K562 (cell line): ENCODE data around the gene ZBTB26. TPM values are rescaled to one million over a fixed set of nuclear protein-coding genes. Genes with fewer than 3 reads are reported as not detected.

Experiments
- ARID2 ChIP-seq: fragments of 450-650 bp; IDR thresholded peaks from 2 replicates; pipeline ENCODE4 v1.6.1; 2017; ENCODE audit warnings: antibody characterized with exemption, mild to moderate bottlenecking
- CHD1 ChIP-seq: fragments of 200-600 bp; sonication (generic); IDR thresholded peaks from one replicate; pipeline ENCODE4 v1.6.1; 2012; ENCODE audit warnings: mild to moderate bottlenecking, moderate library complexity, low read length, inconsistent platforms
- CHD4 ChIP-seq: fragments of 200-600 bp; sonication (generic); IDR thresholded peaks from 3 replicates; pipeline ENCODE4 v1.6.1; 2012; ENCODE audit warnings: low read depth, mild to moderate bottlenecking, mixed read lengths, low read length, inconsistent platforms; ENCODE audit not compliant: insufficient read depth, insufficient replicate concordance, poor library complexity, severe bottlenecking
- CREM ChIP-seq: IDR thresholded peaks from 2 replicates; pipeline ENCODE4 v1.6.1; 2014; ENCODE audit warnings: antibody characterized with exemption, low read depth
- FOS ChIP-seq: IDR thresholded peaks from 3 replicates; pipeline ENCODE4 v1.6.1; 2011; ENCODE audit not compliant: insufficient read length; ENCODE audit errors: extremely low read depth
- FOXM1 ChIP-seq, 2 experiments: fragments of 450-650 bp in 1 of 2; sonication (generic) in 1 of 2; formaldehyde crosslinking in 1 of 2; IDR thresholded peaks; 2 replicates each; pipeline versions ENCODE4 v1.6.1 to v1.9.0; 2017 to 2022; ENCODE audit warnings: low read depth in 2 of 2, mild to moderate bottlenecking in 2 of 2, missing genetic modification reagents in 1 of 2, moderate library complexity in 1 of 2
- HNRNPH1 ChIP-seq: fragments of 200-400 bp; formaldehyde crosslinking; optimal IDR thresholded peaks from 2 replicates; pipeline ENCODE3; 2017; ENCODE audit warnings: low read depth, mild to moderate bottlenecking, low read length, moderate library complexity
- L3MBTL2 ChIP-seq: fragments of 450-650 bp; IDR thresholded peaks from 2 replicates; pipeline ENCODE4 v1.6.1; 2016; ENCODE audit warnings: mild to moderate bottlenecking, moderate library complexity
- MAFF ChIP-seq: IDR thresholded peaks from 2 replicates; pipeline ENCODE4 v1.6.1; 2012; ENCODE audit warnings: low read length, improper control_type of control experiment
- MAFG ChIP-seq: fragments of 450-650 bp; conservative IDR thresholded peaks from 2 replicates; pipeline ENCODE4 v1.6.1; 2016; ENCODE audit warnings: missing genetic modification characterization, missing compliant biosample characterization
- MAFK ChIP-seq: IDR thresholded peaks from 2 replicates; pipeline ENCODE4 v1.6.1; 2011; ENCODE audit warnings: low read length, improper control_type of control experiment
- MXI1 ChIP-seq: IDR thresholded peaks from 2 replicates; pipeline ENCODE4 v1.6.1; 2011; ENCODE audit warnings: low read depth, mild to moderate bottlenecking, improper control_type of control experiment, low read length
- RBM17 ChIP-seq: fragments of 200-400 bp; formaldehyde crosslinking; IDR thresholded peaks from 2 replicates; pipeline ENCODE4 v1.6.1; 2017; ENCODE audit warnings: low read depth, mild to moderate bottlenecking, low read length, borderline replicate concordance
- RFX5 ChIP-seq: IDR thresholded peaks from 2 replicates; pipeline ENCODE4 v1.6.1; 2011; ENCODE audit warnings: low read depth, mild to moderate bottlenecking, improper control_type of control experiment, low read length
- SAFB ChIP-seq: fragments of 200-400 bp; formaldehyde crosslinking; IDR thresholded peaks from 2 replicates; pipeline ENCODE4 v1.6.1; 2017; ENCODE audit warnings: low read depth, low read length, borderline replicate concordance
- TRIM24 ChIP-seq, 2 experiments: fragments of 450-650 bp; IDR thresholded peaks; 2 replicates each; pipeline ENCODE4 v1.6.1; 2016
- XRCC4 ChIP-seq: IDR thresholded peaks from one replicate; pipeline ENCODE4 v1.6.1; 2011; ENCODE audit not compliant: insufficient read depth, insufficient read length; ENCODE audit errors: extremely low read depth
- ZNF316 ChIP-seq: fragments of 450-650 bp; IDR thresholded peaks from 2 replicates; pipeline ENCODE4 v1.6.1; 2016
- ZNF75A ChIP-seq: fragments of 450-650 bp; formaldehyde crosslinking; IDR thresholded peaks from 2 replicates; pipeline ENCODE4 v1.4.0; 2020; ENCODE audit warnings: mild to moderate bottlenecking
- polyA plus RNA-seq, 8 experiments: library from polyadenylated mRNA; depleted of rRNA in 4 of 8; stranded (reverse) in 5 of 8; unstranded in 3 of 8; fragments of >200 nt; fragmentation: Nextera tagmentation in 2 of 8; fragmentation: Illumina TruSeq in 1 of 8; extraction: Ambion mirVana in 2 of 8; extraction: Trizol in 1 of 8; gene quantifications; 2 replicates each; pipeline versions ENCODE4 v1.2.1 to v1.2.3, GENCODE V29; 2011 to 2014; ENCODE audit warnings: inconsistent platforms in 1 of 8, missing spikeins in 1 of 8
- total RNA-seq, 7 experiments: library from RNA; depleted of rRNA in 6 of 7; stranded (reverse); fragments of >200 nt in 6 of 7; fragmentation: Illumina TruSeq in 2 of 7; extraction: Trizol in 2 of 7; gene quantifications; 2 replicates each; pipeline versions ENCODE4 v1.2.1 to v1.2.3, GENCODE V29; 2011 to 2021; ENCODE audit warnings: low replicate concordance in 1 of 7
- TF ChIP-seq, protein P1 (sequence below), 2 experiments: fragments of 450-650 bp; conservative IDR thresholded peaks; 2 replicates each; pipeline ENCODE4 v1.6.1; 2017; ENCODE audit warnings: mild to moderate bottlenecking in 2 of 2, moderate library complexity in 2 of 2
- TF ChIP-seq, protein P2 (sequence below): fragments of 250-450 bp; sonication (Bioruptor Pico); IDR thresholded peaks from 2 replicates; pipeline ENCODE4 v1.8.0; 2022; ENCODE audit warnings: inconsistent platforms
- TF ChIP-seq, protein P3 (sequence below), 2 experiments: IDR thresholded peaks; 2 replicates each; pipeline ENCODE4 v1.6.1; 2011; ENCODE audit warnings: borderline replicate concordance in 1 of 2, control low read depth in 1 of 2, low read depth in 1 of 2, low read length in 1 of 2, mild to moderate bottlenecking in 1 of 2, mixed read lengths in 1 of 2, moderate library complexity in 1 of 2; ENCODE audit not compliant: insufficient read depth in 1 of 2, insufficient read length in 1 of 2, poor library complexity in 1 of 2, severe bottlenecking in 1 of 2; ENCODE audit errors: extremely low read depth in 1 of 2
- TF ChIP-seq, protein P4 (sequence below): sonication (generic); formaldehyde crosslinking; IDR thresholded peaks from 2 replicates; pipeline ENCODE4 v1.4.0; 2020; ENCODE audit warnings: mild to moderate bottlenecking, missing genetic modification reagents

Gene ZBTB26
- total and polyA plus RNA-seq, 9 of the 15 experiments (the other 6 are each of a cell fraction or from before 2014, with no cell fraction given) = 2.4 to 20.7 (median 5.0) TPM

DNA sequence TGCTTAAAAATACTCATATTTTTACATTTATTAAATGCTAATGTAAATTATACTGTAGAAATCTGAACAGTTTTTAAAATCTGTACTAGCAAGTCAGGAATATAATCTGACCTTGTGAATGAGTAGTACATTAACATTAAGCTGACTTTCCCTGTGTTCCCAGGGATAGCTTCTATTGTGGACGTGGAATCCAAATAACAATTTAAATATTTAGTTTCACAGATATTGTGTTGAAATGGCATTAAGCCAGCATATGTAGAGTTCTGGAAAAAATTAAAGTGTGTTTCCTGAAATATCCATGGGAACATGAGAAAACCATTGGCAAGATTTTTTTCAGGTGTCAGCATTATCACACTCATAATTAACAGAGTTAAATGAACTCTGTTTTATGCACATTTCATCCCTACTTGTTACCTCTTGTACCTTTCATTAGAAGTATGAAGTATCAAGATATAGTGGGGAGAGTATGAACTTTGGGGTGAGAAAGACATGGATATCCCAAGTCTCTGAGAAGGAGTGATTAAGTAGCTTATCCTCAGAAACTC lies 15.2 kb upstream of the ZBTB26 start (continued):
- TF ChIP-seq, protein P1, sequence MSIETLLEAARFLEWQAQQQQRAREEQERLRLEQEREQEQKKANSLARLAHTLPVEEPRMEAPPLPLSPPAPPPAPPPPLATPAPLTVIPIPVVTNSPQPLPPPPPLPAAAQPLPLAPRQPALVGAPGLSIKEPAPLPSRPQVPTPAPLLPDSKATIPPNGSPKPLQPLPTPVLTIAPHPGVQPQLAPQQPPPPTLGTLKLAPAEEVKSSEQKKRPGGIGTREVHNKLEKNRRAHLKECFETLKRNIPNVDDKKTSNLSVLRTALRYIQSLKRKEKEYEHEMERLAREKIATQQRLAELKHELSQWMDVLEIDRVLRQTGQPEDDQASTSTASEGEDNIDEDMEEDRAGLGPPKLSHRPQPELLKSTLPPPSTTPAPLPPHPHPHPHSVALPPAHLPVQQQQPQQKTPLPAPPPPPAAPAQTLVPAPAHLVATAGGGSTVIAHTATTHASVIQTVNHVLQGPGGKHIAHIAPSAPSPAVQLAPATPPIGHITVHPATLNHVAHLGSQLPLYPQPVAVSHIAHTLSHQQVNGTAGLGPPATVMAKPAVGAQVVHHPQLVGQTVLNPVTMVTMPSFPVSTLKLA (conservative IDR thresholded peaks at IDR 0.05) = 0 out of 4 replicates have a peak, but pooled peaks of 1 of the 2 experiments have one; percentile 15
- TF ChIP-seq MXI1 (no peak), CREM (no peak), CHD1 (no peak), MAFG (tag) (peak; percentile 47), SAFB (no peak), XRCC4 (no peak), ZNF316 (peak; percentile 89), FOS (no peak), MAFF (peak; percentile 55; the same call in 1 of the 2 replicates), CHD4 (no peak), TRIM24 (IDR thresholded peaks at IDR 0.05) (no peak), L3MBTL2 (no peak), RBM17 (no peak), FOXM1 (IDR thresholded peaks at IDR 0.05; ENCODE audit: low read depth) (no peak), FOXM1 (CRISPR knock-in tag; IDR thresholded peaks at IDR 0.05; ENCODE audit: low read depth) (no peak), ARID2 (no peak), ZNF75A (CRISPR knock-in tag) (no peak), RFX5 (no peak), HNRNPH1 (no peak), MAFK (peak; percentile 32; the same call in 1 of the 2 replicates)
- TF ChIP-seq, protein P2, sequence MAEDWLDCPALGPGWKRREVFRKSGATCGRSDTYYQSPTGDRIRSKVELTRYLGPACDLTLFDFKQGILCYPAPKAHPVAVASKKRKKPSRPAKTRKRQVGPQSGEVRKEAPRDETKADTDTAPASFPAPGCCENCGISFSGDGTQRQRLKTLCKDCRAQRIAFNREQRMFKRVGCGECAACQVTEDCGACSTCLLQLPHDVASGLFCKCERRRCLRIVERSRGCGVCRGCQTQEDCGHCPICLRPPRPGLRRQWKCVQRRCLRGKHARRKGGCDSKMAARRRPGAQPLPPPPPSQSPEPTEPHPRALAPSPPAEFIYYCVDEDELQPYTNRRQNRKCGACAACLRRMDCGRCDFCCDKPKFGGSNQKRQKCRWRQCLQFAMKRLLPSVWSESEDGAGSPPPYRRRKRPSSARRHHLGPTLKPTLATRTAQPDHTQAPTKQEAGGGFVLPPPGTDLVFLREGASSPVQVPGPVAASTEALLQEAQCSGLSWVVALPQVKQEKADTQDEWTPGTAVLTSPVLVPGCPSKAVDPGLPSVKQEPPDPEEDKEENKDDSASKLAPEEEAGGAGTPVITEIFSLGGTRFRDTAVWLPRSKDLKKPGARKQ (CRISPR knock-in tag) = no peak
- TF ChIP-seq, protein P3, sequence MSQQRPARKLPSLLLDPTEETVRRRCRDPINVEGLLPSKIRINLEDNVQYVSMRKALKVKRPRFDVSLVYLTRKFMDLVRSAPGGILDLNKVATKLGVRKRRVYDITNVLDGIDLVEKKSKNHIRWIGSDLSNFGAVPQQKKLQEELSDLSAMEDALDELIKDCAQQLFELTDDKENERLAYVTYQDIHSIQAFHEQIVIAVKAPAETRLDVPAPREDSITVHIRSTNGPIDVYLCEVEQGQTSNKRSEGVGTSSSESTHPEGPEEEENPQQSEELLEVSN (IDR thresholded peaks at IDR 0.05; ENCODE audit: borderline replicate concordance in 1 of 2, extremely low read depth in 1 of 2, insufficient read depth in 1 of 2, insufficient read length in 1 of 2, low read depth in 1 of 2, low read length in 1 of 2, poor library complexity in 1 of 2, severe bottlenecking in 1 of 2) = no peak
- TF ChIP-seq, protein P4, sequence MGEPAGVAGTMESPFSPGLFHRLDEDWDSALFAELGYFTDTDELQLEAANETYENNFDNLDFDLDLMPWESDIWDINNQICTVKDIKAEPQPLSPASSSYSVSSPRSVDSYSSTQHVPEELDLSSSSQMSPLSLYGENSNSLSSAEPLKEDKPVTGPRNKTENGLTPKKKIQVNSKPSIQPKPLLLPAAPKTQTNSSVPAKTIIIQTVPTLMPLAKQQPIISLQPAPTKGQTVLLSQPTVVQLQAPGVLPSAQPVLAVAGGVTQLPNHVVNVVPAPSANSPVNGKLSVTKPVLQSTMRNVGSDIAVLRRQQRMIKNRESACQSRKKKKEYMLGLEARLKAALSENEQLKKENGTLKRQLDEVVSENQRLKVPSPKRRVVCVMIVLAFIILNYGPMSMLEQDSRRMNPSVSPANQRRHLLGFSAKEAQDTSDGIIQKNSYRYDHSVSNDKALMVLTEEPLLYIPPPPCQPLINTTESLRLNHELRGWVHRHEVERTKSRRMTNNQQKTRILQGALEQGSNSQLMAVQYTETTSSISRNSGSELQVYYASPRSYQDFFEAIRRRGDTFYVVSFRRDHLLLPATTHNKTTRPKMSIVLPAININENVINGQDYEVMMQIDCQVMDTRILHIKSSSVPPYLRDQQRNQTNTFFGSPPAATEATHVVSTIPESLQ (CRISPR knock-in tag) = no peak
